HepG2 (cell line): ENCODE data around the gene ITIH1. TPM values are rescaled to one million over a fixed set of nuclear protein-coding genes. Genes with fewer than 3 reads are reported as not detected.

Source experiments
- ATF7-NPFF ChIP-seq: sonication (generic); formaldehyde crosslinking; IDR thresholded peaks from 2 replicates; pipeline ENCODE4 v1.8.1; 2023; ENCODE audit warnings: mild to moderate bottlenecking, low read depth, missing genetic modification reagents, moderate library complexity
- CEBPZ ChIP-seq: IDR thresholded peaks from 2 replicates; pipeline ENCODE4 v1.6.1; 2012; ENCODE audit warnings: low read length, improper control_type of control experiment
- CTCF ChIP-seq: sonication (generic); formaldehyde crosslinking; IDR thresholded peaks from 2 replicates; pipeline ENCODE4 v1.5.0; 2020; ENCODE audit warnings: mild to moderate bottlenecking, missing genetic modification reagents, moderate library complexity
- HDAC2 ChIP-seq: sonication (generic); formaldehyde crosslinking; IDR thresholded peaks from 2 replicates; pipeline ENCODE4 v1.4.0; 2020; ENCODE audit warnings: missing genetic modification reagents
- KDM3A ChIP-seq: IDR thresholded peaks from 2 replicates; pipeline ENCODE4 v1.6.1; 2018; ENCODE audit warnings: low read depth, missing compliant biosample characterization
- MIXL1 ChIP-seq: IDR thresholded peaks from 2 replicates; pipeline ENCODE4 v1.6.1; 2016
- PLRG1 ChIP-seq: fragments of 450-650 bp; conservative IDR thresholded peaks from 2 replicates; pipeline ENCODE4 v1.6.1; 2016
- POLR2A ChIP-seq, 2 experiments: IDR thresholded peaks; 2 replicates each; pipeline ENCODE4 v1.6.1; 2011; ENCODE audit warnings: low read depth in 2 of 2, low read length in 2 of 2, mild to moderate bottlenecking in 1 of 2, moderate library complexity in 1 of 2; ENCODE audit not compliant: insufficient read depth in 1 of 2
- REXO4 ChIP-seq: sonication (generic); formaldehyde crosslinking; IDR thresholded peaks from 2 replicates; pipeline ENCODE4 v1.8.0; 2022; ENCODE audit warnings: missing genetic modification reagents, mild to moderate bottlenecking, borderline replicate concordance
- RXRA ChIP-seq: sonication (generic); formaldehyde crosslinking; IDR thresholded peaks from 2 replicates; pipeline ENCODE4 v1.5.1; 2020; ENCODE audit warnings: missing genetic modification reagents
- SAP130 ChIP-seq: IDR thresholded peaks from 2 replicates; pipeline ENCODE4 v1.6.1; 2016; ENCODE audit warnings: low read depth
- SP5 ChIP-seq: IDR thresholded peaks from 2 replicates; pipeline ENCODE4 v1.6.1; 2016; ENCODE audit warnings: low read depth, borderline replicate concordance
- STAT5B ChIP-seq: sonication (generic); formaldehyde crosslinking; IDR thresholded peaks from 2 replicates; pipeline ENCODE4 v1.4.0; 2020; ENCODE audit warnings: missing genetic modification reagents
- THRA ChIP-seq: sonication (generic); formaldehyde crosslinking; IDR thresholded peaks from 2 replicates; pipeline ENCODE4 v1.4.0; 2020; ENCODE audit warnings: missing genetic modification reagents, borderline replicate concordance
- U2AF1 ChIP-seq: fragments of 200-400 bp; formaldehyde crosslinking; optimal IDR thresholded peaks from 2 replicates; pipeline ENCODE3; 2017; ENCODE audit warnings: mild to moderate bottlenecking, low read depth, low read length
- ZBTB42 ChIP-seq: sonication (generic); formaldehyde crosslinking; IDR thresholded peaks from 2 replicates; pipeline ENCODE4 v1.5.0; 2020; ENCODE audit warnings: mild to moderate bottlenecking, missing genetic modification reagents
- ZFP36L1 ChIP-seq: sonication (generic); formaldehyde crosslinking; IDR thresholded peaks from 2 replicates; pipeline ENCODE4 v1.8.0; 2022; ENCODE audit warnings: mild to moderate bottlenecking, missing genetic modification reagents, moderate library complexity
- ZFP36L2 ChIP-seq: sonication (generic); formaldehyde crosslinking; IDR thresholded peaks from 2 replicates; pipeline ENCODE4 v1.4.0; 2020; ENCODE audit warnings: missing genetic modification reagents
- ZNF331 ChIP-seq: sonication (generic); formaldehyde crosslinking; IDR thresholded peaks from 2 replicates; pipeline ENCODE4 v1.4.0; 2020; ENCODE audit warnings: missing genetic modification reagents
- ZNF644 ChIP-seq: IDR thresholded peaks from 2 replicates; pipeline ENCODE4 v1.6.1; 2016; ENCODE audit warnings: low read depth
- polyA plus RNA-seq, 8 experiments: library from polyadenylated mRNA; depleted of rRNA in 3 of 8; stranded (reverse) in 7 of 8; unstranded in 1 of 8; fragments of >200 nt; fragmentation: Illumina TruSeq in 4 of 8; extraction: Trizol in 4 of 8; gene quantifications; 2 replicates each; pipeline versions ENCODE4 v1.2.1 to v1.2.3, GENCODE V29; 2011 to 2016; ENCODE audit warnings: low read depth in 4 of 8, missing spikeins in 1 of 8, mixed read lengths in 1 of 8; ENCODE audit not compliant: insufficient read depth in 1 of 8
- total RNA-seq, 5 experiments: library from RNA; depleted of rRNA; stranded (reverse); fragments of >200 nt; fragmentation: Illumina TruSeq; extraction: Trizol; gene quantifications; 2 replicates each; pipeline ENCODE4 v1.2.3, GENCODE V29; 2016; ENCODE audit warnings: low read depth in 1 of 5
- TF ChIP-seq, protein P1 (sequence below): sonication (generic); formaldehyde crosslinking; IDR thresholded peaks from 2 replicates; pipeline ENCODE4 v1.4.0; 2020; ENCODE audit warnings: missing genetic modification reagents
- TF ChIP-seq, protein P2 (sequence below): IDR thresholded peaks from 2 replicates; pipeline ENCODE4 v1.6.1; 2016; ENCODE audit warnings: low read depth, borderline replicate concordance
- TF ChIP-seq, protein P3 (sequence below): sonication (generic); formaldehyde crosslinking; IDR thresholded peaks from 2 replicates; pipeline ENCODE4 v1.4.0; 2020; ENCODE audit warnings: missing genetic modification reagents

Gene ITIH1
- total and polyA plus RNA-seq, 2 of the 13 experiments (the other 11 are each of a cell fraction or from before 2014, with no cell fraction given): 12.3 to 19.6 TPM

GRCh38 chr3:52827866-52828376, 50.5 kb downstream of the ITIH1 start (continued):
- TF ChIP-seq, protein P1, sequence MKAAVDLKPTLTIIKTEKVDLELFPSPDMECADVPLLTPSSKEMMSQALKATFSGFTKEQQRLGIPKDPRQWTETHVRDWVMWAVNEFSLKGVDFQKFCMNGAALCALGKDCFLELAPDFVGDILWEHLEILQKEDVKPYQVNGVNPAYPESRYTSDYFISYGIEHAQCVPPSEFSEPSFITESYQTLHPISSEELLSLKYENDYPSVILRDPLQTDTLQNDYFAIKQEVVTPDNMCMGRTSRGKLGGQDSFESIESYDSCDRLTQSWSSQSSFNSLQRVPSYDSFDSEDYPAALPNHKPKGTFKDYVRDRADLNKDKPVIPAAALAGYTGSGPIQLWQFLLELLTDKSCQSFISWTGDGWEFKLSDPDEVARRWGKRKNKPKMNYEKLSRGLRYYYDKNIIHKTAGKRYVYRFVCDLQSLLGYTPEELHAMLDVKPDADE: no peak
- TF ChIP-seq RXRA: peak; percentile 67
- TF ChIP-seq ZBTB42: 0 out of 2 replicates have a peak, but pooled peaks have one; percentile 21
- peak; percentile 79 for TF ChIP-seq SAP130 (CRISPR knock-in tag)
- peak in 1 of 2 experiments; percentile 47; a peak in 1 of 4 replicates for TF ChIP-seq POLR2A (IDR thresholded peaks at IDR 0.05; ENCODE audit: insufficient read depth in 1 of 2, low read depth in 2 of 2, low read length in 2 of 2)
- no peak for TF ChIP-seq PLRG1
- TF ChIP-seq ZFP36L2 (CRISPR knock-in tag): no peak
- TF ChIP-seq, protein P2, sequence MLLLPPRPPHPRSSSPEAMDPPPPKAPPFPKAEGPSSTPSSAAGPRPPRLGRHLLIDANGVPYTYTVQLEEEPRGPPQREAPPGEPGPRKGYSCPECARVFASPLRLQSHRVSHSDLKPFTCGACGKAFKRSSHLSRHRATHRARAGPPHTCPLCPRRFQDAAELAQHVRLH: peak; percentile 64; the same call in 1 of the 2 replicates
- TF ChIP-seq THRA (CRISPR knock-in tag): 0 out of 2 replicates have a peak, but pooled peaks have one; percentile 26
- TF ChIP-seq, protein P3, sequence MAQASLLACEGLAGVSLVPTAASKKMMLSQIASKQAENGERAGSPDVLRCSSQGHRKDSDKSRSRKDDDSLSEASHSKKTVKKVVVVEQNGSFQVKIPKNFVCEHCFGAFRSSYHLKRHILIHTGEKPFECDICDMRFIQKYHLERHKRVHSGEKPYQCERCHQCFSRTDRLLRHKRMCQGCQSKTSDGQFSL (CRISPR knock-in tag): peak; percentile 67; the same call in 1 of the 2 replicates
- TF ChIP-seq KDM3A: no peak
- TF ChIP-seq MIXL1: 0 out of 2 replicates have a peak, but pooled peaks have one; percentile 18
- TF ChIP-seq HDAC2 (CRISPR knock-in tag): peak; percentile 65; the same call in 1 of the 2 replicates
- 0 out of 2 replicates have a peak, but pooled peaks have one; percentile 13 for TF ChIP-seq ZNF331
- TF ChIP-seq ZNF644 (CRISPR knock-in tag): 0 out of 2 replicates have a peak, but pooled peaks have one; percentile 28
- TF ChIP-seq REXO4 (CRISPR knock-in tag): no peak
- TF ChIP-seq STAT5B: no peak
- TF ChIP-seq ATF7-NPFF (CRISPR knock-in tag): 0 out of 2 replicates have a peak, but pooled peaks have one; percentile 32
- TF ChIP-seq CTCF (CRISPR knock-in tag): peak; percentile 76
- TF ChIP-seq U2AF1: no peak
- TF ChIP-seq ZFP36L1 (CRISPR knock-in tag): no peak
- TF ChIP-seq SP5 (CRISPR knock-in tag): 0 out of 2 replicates have a peak, but pooled peaks have one; percentile 39
- TF ChIP-seq CEBPZ: no peak
